OCI-LY3 (cell line): ENCODE measurements around the gene NMBR.

ENCODE experiments used
- CTCF ChIP-seq: fragments of 200-600, 300-600 bp; sonication (generic); IDR thresholded peaks from 2 replicates; pipeline ENCODE4 v1.5.1; 2014; ENCODE audit warnings: antibody characterized with exemption, low read length, low read depth
- EZH2phosphoT487 ChIP-seq: fragments of 200-600 bp; shearing (Covaris generic); IDR thresholded peaks from 2 replicates; pipeline ENCODE4 v1.6.1; 2018; ENCODE audit warnings: antibody characterized with exemption, mixed run types, low read depth

- TF ChIP-seq CTCF (no peak), EZH2phosphoT487 (no peak)
Observed at GRCh38 chr6:142189057-142189456, 42.1 kb upstream of the NMBR start.
